GM18870 (cell line): ENCODE data around the gene STAG1.
"Not testable (repeated sequence)": the region's sequence is repeated elsewhere in the genome, so short reads cannot be mapped to it uniquely, and the experiment has no call there.

Experiments used
- ATAC-seq: cut with Tn5 transposase; IDR thresholded peaks from one replicate; pipeline ENCODE4 v1.9.1; 2021; ENCODE audit warnings: moderate library complexity; ENCODE audit not compliant: unreplicated experiment

Gene STAG1

DNA sequence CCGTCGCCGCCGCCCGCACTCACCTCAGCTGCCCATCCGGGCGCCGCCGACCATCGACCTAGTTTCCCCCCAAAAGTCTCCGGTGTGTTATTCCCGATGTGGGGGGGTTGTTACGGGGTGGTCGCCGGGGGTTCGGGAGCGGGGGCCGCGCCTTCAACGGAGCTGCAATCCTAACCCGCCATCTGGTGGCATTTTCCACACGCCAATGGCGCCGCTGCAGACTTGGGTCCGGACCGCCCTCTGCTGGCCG is at the start of gene STAG1:
TSS of gene STAG1 (minus strand) at position 207 of the 250 bp plus-strand sequence. CDS start 121,480 bp downstream, outside the sequence.
- no peak for ATAC-seq

GRCh38 chr3:136801146-136801545 is 49.0 kb upstream of the STAG1 start:
- not testable (repeated sequence) for ATAC-seq

DNA sequence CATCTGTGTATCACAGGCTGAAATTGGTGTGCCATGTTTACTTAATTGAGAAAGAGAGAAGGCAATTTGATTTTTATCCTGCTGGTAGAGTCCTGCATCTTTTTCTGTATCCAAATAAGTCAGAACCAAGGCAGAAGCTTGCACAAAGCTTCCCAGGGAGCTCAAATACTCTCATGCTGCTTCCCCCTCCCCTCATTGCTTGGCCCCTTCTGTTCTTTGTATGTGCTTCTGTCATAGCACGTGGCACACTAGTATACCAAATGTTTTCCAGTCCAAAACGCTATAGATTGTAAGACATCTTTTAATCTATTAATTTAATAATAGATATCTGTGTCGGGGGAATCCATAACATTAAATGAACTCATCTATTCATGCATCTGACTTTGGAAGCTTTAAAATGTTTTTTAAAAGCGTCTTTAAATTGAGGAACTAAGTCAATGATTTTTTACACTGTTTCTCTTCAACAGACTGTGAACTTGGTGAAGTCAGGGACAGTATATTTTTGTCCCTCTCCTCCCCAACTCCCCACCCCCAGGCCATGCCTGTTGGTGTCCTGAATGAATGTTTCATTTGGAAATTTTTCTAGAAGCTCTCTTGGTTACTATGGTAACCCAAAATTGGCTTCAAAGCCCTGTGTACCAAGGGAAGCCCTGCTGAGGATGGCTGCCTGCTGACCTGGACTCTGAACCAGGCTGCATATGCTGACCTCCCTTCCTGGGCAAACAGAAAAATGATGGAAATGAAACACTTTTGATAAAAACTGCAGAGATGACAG is 40.6 kb upstream of the STAG1 start:
- ATAC-seq: no peak

GRCh38 chr3:136790786-136791185 is 38.6 kb upstream of the STAG1 start:
- ATAC-seq: no peak

DNA sequence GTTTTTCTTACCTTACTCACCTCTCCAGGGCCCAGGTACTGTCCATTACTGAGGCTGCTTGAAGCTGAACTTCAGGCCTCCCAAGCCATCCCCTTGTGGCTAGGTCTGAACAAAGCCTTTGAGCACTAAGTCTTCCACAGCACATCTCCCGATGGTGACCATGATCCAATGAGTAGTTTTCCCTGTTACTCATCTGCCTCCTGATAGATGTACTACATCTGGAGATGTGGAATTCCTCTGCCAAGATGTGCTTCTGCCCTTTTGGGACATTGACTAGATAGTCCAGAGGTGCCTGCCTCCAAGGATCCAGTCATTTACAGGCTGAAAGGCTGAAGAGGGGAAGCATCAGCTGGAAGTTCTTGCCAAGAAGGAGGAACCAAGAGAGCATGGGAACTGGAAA is 37.8 kb upstream of the STAG1 start:
- no peak for ATAC-seq

DNA sequence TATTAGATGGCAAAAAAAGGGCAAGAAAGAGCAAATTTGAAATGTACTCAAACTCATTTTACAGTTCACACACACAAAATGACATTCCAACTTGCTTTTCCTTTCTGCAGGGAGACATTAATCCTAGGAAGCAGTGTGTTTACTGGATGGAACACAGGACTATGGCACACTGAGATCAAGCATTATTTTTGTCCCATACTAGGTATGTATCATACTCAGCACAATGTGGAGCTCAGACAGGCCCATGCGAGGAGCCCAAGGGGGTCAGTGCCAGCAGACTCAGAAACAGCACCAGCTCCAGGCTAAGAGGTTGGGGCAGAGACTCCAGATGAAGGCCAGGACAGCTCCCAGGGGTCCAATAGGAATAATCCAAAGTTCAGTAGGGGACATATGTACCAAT is 36.0 kb upstream of the STAG1 start:
- ATAC-seq: no peak

DNA sequence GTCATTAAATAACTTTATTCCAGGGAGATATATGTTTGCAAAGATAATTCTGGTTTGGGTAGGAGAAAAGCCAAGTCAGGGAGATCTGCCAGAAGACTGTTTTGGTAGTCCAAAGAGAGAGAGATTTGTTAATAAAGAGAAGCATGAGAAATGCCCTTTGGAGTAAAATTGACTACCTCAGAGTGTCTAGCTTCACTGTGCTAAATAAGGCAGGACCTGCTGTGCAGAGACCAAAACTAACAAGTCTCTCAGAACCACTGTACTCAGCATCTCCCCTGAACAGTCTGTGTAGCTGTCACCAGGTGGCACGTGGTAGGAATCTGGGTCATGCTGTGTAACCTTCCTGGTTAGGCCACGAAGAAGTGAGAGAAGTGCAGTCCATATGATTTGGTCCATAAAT is 35.2 kb upstream of the STAG1 start:
- no peak for ATAC-seq

DNA sequence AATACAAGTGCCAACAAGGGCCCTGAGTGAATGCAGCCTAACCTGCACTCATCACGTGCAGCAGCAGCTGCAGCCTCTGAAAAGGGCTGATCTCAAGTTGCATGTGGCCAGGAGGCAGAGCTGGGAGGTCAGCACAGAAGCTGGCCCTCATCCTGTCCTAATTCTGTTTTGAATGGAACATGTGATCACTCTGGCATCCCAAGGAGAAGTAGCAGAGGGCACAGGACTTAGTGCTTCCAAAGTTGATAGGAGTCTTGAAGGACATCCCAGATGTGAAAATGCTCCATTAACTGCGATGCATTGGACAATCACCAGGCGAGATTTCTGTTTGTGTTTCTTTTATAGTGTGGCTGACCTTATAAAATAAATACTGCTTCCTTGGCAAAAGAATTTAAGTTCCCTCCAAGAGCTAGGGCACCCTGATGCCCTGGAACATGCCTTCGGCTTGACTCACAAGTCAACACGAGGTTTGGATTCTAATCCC is 31.6 kb upstream of the STAG1 start:
- ATAC-seq: no peak

- ATAC-seq: no peak
These were observed 28.6 kb upstream of the STAG1 start for GRCh38 chr3:136780741-136781140.

- no peak for ATAC-seq
These were observed 26.7 kb upstream of the STAG1 start for GRCh38 chr3:136778865-136779264.

GRCh38 chr3:136772709-136773108 is 20.5 kb upstream of the STAG1 start:
- no peak for ATAC-seq

DNA sequence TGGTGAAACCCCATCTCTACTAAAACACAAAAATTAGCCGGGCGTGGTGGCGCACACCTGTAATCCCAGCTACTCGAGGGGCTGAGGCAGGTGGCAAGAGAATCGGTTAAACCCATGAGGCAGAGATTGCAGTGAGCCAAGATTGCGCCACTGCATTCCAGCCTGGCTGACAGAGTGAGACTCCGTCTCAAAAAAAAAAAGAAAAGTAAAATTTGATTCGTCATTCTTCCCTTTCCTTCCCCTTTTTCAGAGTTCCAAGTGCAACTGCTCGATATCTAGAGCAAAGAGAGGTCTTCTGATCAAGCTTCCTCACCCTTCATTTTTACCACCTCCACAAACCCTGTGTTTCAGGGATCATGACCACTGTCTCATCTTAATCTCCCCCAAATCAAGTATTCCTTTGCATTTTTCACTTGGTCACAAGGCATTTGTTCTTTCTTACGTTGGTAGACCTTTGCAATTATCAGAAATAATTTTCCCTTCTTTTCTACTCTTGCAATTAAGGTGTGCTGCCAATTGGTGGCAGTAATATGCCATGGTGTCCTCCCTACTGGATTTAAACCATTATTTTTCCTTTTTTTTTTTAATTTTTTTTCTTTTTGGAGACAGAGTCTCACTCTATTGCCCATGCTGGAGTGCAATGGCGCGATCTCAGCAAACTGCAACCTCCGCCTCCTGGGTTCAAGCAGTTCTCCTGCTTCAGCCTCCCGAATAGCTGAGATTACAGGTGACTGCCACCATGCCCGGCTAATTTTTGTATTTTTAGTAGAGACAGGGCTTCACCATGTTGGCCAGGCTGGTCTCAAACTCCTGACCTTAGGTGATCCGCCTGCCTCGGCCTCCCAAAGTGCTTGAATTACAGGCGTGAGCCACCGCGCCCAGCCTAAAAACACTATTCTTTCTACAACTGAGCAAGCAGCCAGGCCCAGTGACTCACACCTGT is 6.3 kb upstream of the STAG1 start:
- ATAC-seq: not testable (repeated sequence)

DNA sequence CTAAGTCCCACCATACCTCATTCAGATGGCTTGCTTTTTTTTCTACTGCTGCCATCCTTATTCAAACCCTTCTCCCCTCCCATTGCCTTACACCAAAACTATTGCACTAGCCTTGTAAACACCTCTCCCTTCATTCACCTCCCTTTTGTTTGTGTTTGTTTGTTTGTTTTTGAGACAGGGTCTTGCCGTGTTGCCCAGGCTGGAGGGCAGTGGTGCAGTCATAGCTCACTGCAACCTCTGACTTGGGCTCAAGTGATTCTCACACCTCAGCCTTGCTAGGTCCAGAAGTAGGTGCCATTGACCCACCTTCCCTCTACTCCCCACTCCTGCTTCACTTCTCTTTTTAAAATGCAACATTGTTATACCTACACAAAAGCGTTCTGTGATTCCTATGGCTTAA is 3.0 kb upstream of the STAG1 start:
- ATAC-seq: no peak

- no peak for ATAC-seq
These were observed 1.3 kb upstream of the STAG1 start for GRCh38 chr3:136753326-136753939.

GRCh38 chr3:136752422-136753325 is 496 bp upstream of the STAG1 start:
- peak; percentile 85 for ATAC-seq

GRCh38 chr3:136751316-136752171 is 634 bp downstream of the STAG1 start:
- no peak for ATAC-seq

- ATAC-seq: no peak
These were observed 1.3 kb downstream of the STAG1 start for GRCh38 chr3:136750897-136751315.

GRCh38 chr3:136750209-136750896 is 1.8 kb downstream of the STAG1 start:
- no peak for ATAC-seq

DNA sequence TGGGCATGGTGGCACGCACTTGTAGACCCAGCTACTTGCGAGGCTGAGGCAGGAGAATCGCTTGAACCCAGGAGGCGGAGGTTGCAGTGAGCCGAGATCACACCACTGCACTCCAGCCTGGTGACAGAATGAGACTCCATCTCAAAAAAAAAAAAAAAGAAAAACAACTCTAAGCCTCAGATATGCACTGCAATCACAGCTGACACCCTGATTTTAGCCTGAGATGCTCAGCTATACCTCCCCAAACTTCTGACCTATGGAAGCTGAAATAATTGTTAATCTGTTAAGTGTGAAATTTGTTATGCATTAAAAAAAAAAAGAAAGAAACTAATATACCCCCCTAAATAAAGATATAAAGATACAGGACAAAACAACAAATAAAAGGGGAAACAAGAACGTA is 2.6 kb downstream of the STAG1 start:
- not testable (repeated sequence) for ATAC-seq
